ENCODE measurements around the gene MPHOSPH10. TPM values are rescaled to one million over a fixed set of nuclear protein-coding genes. Genes with fewer than 3 reads are reported as not detected.
"Not testable (repeated sequence)": the region's sequence is repeated elsewhere in the genome, so short reads cannot be mapped to it uniquely, and the experiment has no call there.

The MPHOSPH10 gene
- total and polyA plus RNA-seq, 2 donors (not counting 1 experiment from before 2014, with no cell fraction given): 5.6 to 51.8 TPM

GRCh38 chr2:71103809-71104208 is 26.6 kb upstream of the MPHOSPH10 start:
- H3K27ac Mint-ChIP-seq: no peak overlapping the region
- H3K4me2 ChIP-seq (replicated peaks; ENCODE audit: low read depth, low read length, poor library complexity, severe bottlenecking): no peak overlapping the region
- no peaks in the 10 kb centered on the region for H3K9me3 Mint-ChIP-seq (ENCODE audit: insufficient read depth)
- no peaks in the 10 kb centered on the region for H3K4me1 ChIP-seq (ENCODE audit: control insufficient read depth in 2 of 2, insufficient read depth in 2 of 2, low read length in 2 of 2)
- POLR2A ChIA-PET: no interaction called here
- no peak overlapping the region for H3K4me3 ChIP-seq (ENCODE audit: control extremely low read depth in 1 of 5, extremely low read depth in 1 of 5, insufficient read depth in 1 of 5, low read depth in 2 of 5, low read length in 4 of 5)
- H3K9ac ChIP-seq (ENCODE audit: low read length): no peak overlapping the region
- H4K20me1 ChIP-seq (ENCODE audit: control insufficient read depth, insufficient read depth, low read length, poor library complexity, severe bottlenecking): no peaks in the 10 kb centered on the region
- no peak for ATAC-seq (ENCODE audit: low read depth)
- no peak overlapping the region for H2AFZ ChIP-seq (ENCODE audit: insufficient read depth, low read depth, low read length, poor library complexity, severe bottlenecking)
- CTCF ChIA-PET: interaction anchor here (0.8 kb wide), 1 partner anchor 13 kb away, joined by 7 read pairs; no protein-coding TSS in a partner anchor
- H3K27me3 Mint-ChIP-seq: peaks cover 5% of the 10 kb centered on the region
- H3K4me1 Mint-ChIP-seq: no peaks in the 10 kb centered on the region
- H3K27me3 ChIP-seq (replicated peaks in 1 of 4; ENCODE audit: control extremely low read depth in 1 of 4, control insufficient read depth in 3 of 4, insufficient read depth in 4 of 4, low read length in 3 of 4): peaks cover 0 to 1% (median 0%) of the 10 kb centered on the region in 4 experiments
- peaks cover 0 to 1% (median 0%) of the 10 kb centered on the region in 3 donors for H3K9me3 ChIP-seq (ENCODE audit: control extremely low read depth in 1 of 3, control insufficient read depth in 2 of 3, insufficient read depth in 1 of 3, low read length in 2 of 3)
- 100% methylated on average over 3 of the region's 5 CpGs for WGBS (ENCODE audit: insufficient coverage)
- no peak overlapping the region for H3K4me3 Mint-ChIP-seq
- no peak for TF ChIP-seq CTCF (IDR thresholded peaks at IDR 0.05)
- no peak for TF ChIP-seq EZH2 (IDR thresholded peaks at IDR 0.05; ENCODE audit: borderline replicate concordance, insufficient read depth, low read depth, low read length, poor library complexity, severe bottlenecking)
- no peak for DNase-seq
- intact Hi-C loops (cut with micrococcal nuclease): no loop called here
- peaks cover 2% of the 10 kb centered on the region in 2 experiments for H3K36me3 ChIP-seq (replicated peaks in 1 of 2; ENCODE audit: control extremely low read depth in 1 of 2, control insufficient read depth in 1 of 2, extremely low read depth in 1 of 2, insufficient read depth in 2 of 2, low read length in 1 of 2)
- no peaks in the 10 kb centered on the region for H3K79me2 ChIP-seq (ENCODE audit: control insufficient read depth, insufficient read depth, low read length)
- H3K27ac ChIP-seq (ENCODE audit: low read length in 2 of 2): no peak overlapping the region

- H3K27ac Mint-ChIP-seq; H3K27me3 ChIP-seq (replicated peaks in 1 of 4; ENCODE audit: control extremely low read depth in 1 of 4, control insufficient read depth in 3 of 4, insufficient read depth in 4 of 4, low read length in 3 of 4); H3K4me2 ChIP-seq (replicated peaks; ENCODE audit: low read depth, low read length, poor library complexity, severe bottlenecking); H3K27ac ChIP-seq (ENCODE audit: low read length in 2 of 2); H3K9ac ChIP-seq (ENCODE audit: low read length); ATAC-seq (ENCODE audit: low read depth); H3K4me3 Mint-ChIP-seq; H4K20me1 ChIP-seq (ENCODE audit: control insufficient read depth, insufficient read depth, low read length, poor library complexity, severe bottlenecking); H3K4me3 ChIP-seq (ENCODE audit: control extremely low read depth in 1 of 5, extremely low read depth in 1 of 5, insufficient read depth in 1 of 5, low read depth in 2 of 5, low read length in 4 of 5); H3K9me3 Mint-ChIP-seq (ENCODE audit: insufficient read depth); H3K79me2 ChIP-seq (ENCODE audit: control insufficient read depth, insufficient read depth, low read length); DNase-seq; H3K27me3 Mint-ChIP-seq; intact Hi-C loops (cut with micrococcal nuclease); CTCF ChIA-PET; H3K9me3 ChIP-seq (ENCODE audit: control extremely low read depth in 1 of 3, control insufficient read depth in 2 of 3, insufficient read depth in 1 of 3, low read length in 2 of 3); POLR2A ChIA-PET; H3K4me1 Mint-ChIP-seq; H2AFZ ChIP-seq (ENCODE audit: insufficient read depth, low read depth, low read length, poor library complexity, severe bottlenecking); H3K4me1 ChIP-seq (ENCODE audit: control insufficient read depth in 2 of 2, insufficient read depth in 2 of 2, low read length in 2 of 2): not testable (repeated sequence)
- peaks cover 3 to 10% of the 10 kb centered on the region in 2 experiments for H3K36me3 ChIP-seq (replicated peaks in 1 of 2; ENCODE audit: control extremely low read depth in 1 of 2, control insufficient read depth in 1 of 2, extremely low read depth in 1 of 2, insufficient read depth in 2 of 2, low read length in 1 of 2)
- 100% methylated on average over 2 of the region's 6 CpGs for WGBS (ENCODE audit: insufficient coverage)
Measured at GRCh38 chr2:71106463-71106862, 24.0 kb upstream of the MPHOSPH10 start.
